SK-N-SH treated with all-trans-retinoic acid at 6 μM for 48 hours (cell line): ENCODE measurements around the gene SLC47A2.

ENCODE experiments used
- ARNTL ChIP-seq: fragments of 450-650 bp; formaldehyde crosslinking; IDR thresholded peaks from 2 replicates; pipeline ENCODE4 v1.5.0; 2020; ENCODE audit warnings: low read depth, mild to moderate bottlenecking, moderate library complexity, borderline replicate concordance
- BACH2 ChIP-seq: fragments of 250-450 bp; sonication (Bioruptor Pico); IDR thresholded peaks from 2 replicates; pipeline ENCODE4 v1.9.0; 2021; ENCODE audit warnings: mild to moderate bottlenecking, borderline replicate concordance
- CREB5 ChIP-seq: fragments of 250-450 bp; sonication (Bioruptor Pico); IDR thresholded peaks from 2 replicates; pipeline ENCODE4 v1.5.1; 2020; ENCODE audit warnings: low read depth, mild to moderate bottlenecking, moderate library complexity
- OSR1 ChIP-seq: fragments of 250-450 bp; sonication (Bioruptor Pico); IDR thresholded peaks from 2 replicates; pipeline ENCODE4 v1.8.0; 2022; ENCODE audit warnings: moderate library complexity, mild to moderate bottlenecking, inconsistent platforms
- PATZ1 ChIP-seq: fragments of 250-450 bp; sonication (Bioruptor Pico); IDR thresholded peaks from 2 replicates; pipeline ENCODE4 v1.8.0; 2020; ENCODE audit warnings: mild to moderate bottlenecking, moderate library complexity, borderline replicate concordance
- TSHZ2 ChIP-seq: fragments of 250-450 bp; sonication (Bioruptor Pico); IDR thresholded peaks from 2 replicates; pipeline ENCODE4 v1.5.0; 2020; ENCODE audit warnings: mild to moderate bottlenecking, moderate library complexity
- ZNF8 ChIP-seq: fragments of 450-650 bp; formaldehyde crosslinking; IDR thresholded peaks from 2 replicates; pipeline ENCODE4 v1.5.0; 2020; ENCODE audit warnings: mild to moderate bottlenecking, moderate library complexity
- TF ChIP-seq, protein P1 (sequence below): fragments of 250-450 bp; sonication (Bioruptor Pico); IDR thresholded peaks from 2 replicates; pipeline ENCODE4 v1.5.1; 2021; ENCODE audit warnings: mild to moderate bottlenecking, moderate library complexity

DNA sequence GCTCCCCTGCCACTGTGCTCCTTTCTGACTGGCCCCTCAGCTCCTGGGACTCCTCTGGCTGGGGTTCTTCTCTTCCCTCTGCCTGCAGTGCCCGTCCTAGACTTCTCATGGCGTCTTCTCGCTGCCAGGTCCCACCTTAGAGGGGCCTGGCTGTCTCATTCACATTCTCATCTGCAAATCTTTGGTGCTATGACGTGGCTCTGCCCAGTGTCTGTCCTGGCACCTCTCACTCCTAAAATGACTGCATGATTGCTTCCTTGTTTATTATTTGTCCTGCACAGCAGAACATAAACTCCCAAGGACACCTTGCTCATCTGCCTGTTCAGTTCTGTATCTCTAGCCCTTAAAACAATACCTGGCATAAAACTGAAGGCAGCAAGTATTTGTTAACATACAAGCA, 86.3 kb downstream of the SLC47A2 start:
- TF ChIP-seq CREB5 (no peak), PATZ1 (CRISPR knock-in tag) (no peak), ARNTL (CRISPR knock-in tag) (no peak), BACH2 (CRISPR knock-in tag) (no peak), ZNF8 (CRISPR knock-in tag) (no peak), OSR1 (CRISPR knock-in tag) (no peak), TSHZ2 (CRISPR knock-in tag) (no peak)
- TF ChIP-seq, protein P1, sequence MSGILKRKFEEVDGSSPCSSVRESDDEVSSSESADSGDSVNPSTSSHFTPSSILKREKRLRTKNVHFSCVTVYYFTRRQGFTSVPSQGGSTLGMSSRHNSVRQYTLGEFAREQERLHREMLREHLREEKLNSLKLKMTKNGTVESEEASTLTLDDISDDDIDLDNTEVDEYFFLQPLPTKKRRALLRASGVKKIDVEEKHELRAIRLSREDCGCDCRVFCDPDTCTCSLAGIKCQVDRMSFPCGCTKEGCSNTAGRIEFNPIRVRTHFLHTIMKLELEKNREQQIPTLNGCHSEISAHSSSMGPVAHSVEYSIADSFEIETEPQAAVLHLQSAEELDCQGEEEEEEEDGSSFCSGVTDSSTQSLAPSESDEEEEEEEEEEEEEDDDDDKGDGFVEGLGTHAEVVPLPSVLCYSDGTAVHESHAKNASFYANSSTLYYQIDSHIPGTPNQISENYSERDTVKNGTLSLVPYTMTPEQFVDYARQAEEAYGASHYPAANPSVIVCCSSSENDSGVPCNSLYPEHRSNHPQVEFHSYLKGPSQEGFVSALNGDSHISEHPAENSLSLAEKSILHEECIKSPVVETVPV = no peak
